GM10266 (cell line): ENCODE results near the gene OR51A7.
"Not testable (repeated sequence)": the region's sequence is repeated elsewhere in the genome, so short reads cannot be mapped to it uniquely, and the experiment has no call there.

ENCODE experiments used
- DNase-seq: peaks from one replicate; pipeline ENCODE4 v3.0.0; 2012; ENCODE audit errors: extremely low spot score
- CTCF ChIP-seq: IDR thresholded peaks from 2 replicates; pipeline ENCODE4 v1.5.1; 2012; ENCODE audit warnings: mild to moderate bottlenecking, low read depth; ENCODE audit not compliant: control insufficient read depth, insufficient read depth; ENCODE audit errors: missing control alignments

Gene OR51A7

GRCh38 chr11:4903484-4903883, at the start of gene OR51A7:
Gene OR51A7 (plus strand): TSS chr11:4903783. CDS start chr11:4907370, 3,587 bp downstream.
- no peak for TF ChIP-seq CTCF
- DNase-seq = no peak

DNA sequence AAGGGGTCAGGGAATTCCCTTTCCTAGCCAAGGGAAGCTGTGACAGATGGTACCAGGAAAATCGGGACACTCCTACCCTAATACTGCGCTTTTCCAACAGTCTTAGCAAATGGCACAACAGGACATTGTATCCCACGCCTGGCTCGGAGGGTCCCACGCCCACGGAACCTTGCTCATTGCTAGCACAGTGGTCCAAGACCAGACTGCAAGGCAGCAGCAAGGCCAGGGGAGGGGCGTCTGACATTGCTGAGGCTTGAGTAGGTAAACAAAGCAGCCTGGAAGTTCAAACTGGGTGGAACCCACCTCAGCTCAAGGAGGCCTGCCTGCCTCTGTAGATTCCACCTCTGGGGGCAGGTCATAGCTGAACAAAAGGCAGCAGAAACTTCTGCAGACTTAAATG, 49.3 kb upstream of the OR51A7 start:
- not testable (repeated sequence) for DNase-seq

DNA sequence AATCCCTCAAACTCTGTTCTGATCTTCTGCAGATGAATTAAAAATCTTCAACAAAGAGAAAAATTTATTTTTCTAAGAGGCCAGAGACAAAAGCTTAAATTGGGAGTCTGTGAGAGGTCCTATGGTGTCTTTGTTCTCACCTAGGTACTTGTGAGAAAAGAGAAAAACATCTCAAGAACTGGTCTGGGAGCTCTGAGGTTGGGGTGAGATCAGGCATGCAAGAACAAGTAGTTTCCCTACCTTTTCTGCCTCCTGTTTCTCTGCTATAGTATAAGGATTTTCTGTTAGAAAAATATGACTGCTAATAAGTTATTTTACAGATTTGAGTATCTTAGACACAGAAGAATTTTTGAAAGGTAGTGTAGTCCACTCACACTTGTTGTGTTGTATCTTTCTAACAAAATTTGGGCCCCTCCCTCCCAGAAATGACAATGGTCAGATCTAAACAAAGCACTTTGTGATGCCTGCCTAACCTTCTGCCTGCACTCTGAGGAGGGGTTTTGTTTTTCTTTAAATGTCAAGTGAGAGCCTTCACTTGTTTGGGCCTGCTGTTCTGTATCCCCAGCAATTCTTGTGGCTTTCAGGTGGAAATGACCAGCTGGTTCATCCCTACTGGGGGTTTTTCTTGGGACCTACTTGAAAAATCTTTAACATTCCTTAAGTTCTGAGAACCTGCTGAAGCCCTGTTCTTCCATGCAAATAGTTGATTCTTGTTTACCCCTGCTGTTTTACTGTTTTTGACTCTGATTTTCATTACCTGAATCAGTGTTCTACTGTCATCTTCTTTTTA, 40.9 kb upstream of the OR51A7 start:
- no peak for DNase-seq
- no peak for TF ChIP-seq CTCF

DNA sequence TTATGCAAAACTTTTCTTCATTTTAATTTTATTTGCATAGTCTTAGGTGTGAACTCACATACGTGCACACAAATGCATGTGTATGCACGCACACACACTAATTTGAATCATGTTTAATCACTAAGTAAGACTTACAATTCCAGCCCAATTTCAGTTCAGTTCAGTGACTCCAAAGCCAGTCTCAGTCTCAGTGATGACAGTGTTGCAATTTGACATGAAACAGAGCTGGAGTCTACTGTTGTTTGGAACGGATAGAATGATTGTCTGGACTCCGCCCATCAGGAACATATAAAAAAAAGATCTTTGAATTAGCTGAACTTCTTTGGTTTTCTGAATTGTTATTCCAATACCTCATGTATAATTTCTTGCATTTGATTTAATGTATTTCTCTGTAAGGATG, 39.7 kb upstream of the OR51A7 start:
- no peak for TF ChIP-seq CTCF

GRCh38 chr11:4865855-4866254, 37.7 kb upstream of the OR51A7 start:
- no peak for DNase-seq
- TF ChIP-seq CTCF = no peak

More for the DNA sequence above, 39.7 kb upstream of the OR51A7 start:
- no peak for DNase-seq

DNA sequence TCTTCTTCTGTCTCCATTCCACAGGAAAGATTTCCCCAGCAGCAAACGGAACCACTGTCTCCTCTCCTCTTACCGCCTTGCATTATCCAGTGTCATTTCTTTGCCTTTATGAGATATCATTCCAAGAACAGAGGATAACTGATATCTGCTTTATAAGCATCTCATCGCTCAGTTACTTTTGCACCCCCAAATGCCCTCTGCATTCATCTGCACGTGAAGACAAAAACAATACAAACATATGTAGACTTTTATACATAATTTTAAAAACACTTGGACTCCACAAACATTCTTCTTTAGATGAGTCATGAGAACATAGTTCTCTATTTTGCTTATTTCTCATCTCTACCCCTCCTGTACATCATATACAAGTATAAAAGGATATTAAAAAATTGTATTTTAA, 22.4 kb upstream of the OR51A7 start:
- no peak for TF ChIP-seq CTCF
- no peak for DNase-seq

DNA sequence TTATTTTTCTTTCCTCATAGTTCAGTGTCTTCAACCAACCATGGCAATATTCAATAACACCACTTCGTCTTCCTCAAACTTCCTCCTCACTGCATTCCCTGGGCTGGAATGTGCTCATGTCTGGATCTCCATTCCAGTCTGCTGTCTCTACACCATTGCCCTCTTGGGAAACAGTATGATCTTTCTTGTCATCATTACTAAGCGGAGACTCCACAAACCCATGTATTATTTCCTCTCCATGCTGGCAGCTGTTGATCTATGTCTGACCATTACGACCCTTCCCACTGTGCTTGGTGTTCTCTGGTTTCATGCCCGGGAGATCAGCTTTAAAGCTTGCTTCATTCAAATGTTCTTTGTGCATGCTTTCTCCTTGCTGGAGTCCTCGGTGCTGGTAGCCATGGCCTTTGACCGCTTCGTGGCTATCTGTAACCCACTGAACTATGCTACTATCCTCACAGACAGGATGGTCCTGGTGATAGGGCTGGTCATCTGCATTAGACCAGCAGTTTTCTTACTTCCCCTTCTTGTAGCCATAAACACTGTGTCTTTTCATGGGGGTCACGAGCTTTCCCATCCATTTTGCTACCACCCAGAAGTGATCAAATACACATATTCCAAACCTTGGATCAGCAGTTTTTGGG, 21.6 kb upstream of the OR51A7 start, which contains the start of gene OR51T1:
TSS of gene OR51T1 (plus strand) at position 41 of the 641 bp plus-strand sequence. CDS start at position 41, 0 bp downstream.
- no peak for DNase-seq
- no peak for TF ChIP-seq CTCF
